NCI-H226 (cell line): Measurements from ENCODE around the gene SLC12A5.

Source experiments
- DNase-seq: peaks from one replicate; pipeline ENCODE4 v3.0.0-alpha.2; 2015

Gene SLC12A5

DNA sequence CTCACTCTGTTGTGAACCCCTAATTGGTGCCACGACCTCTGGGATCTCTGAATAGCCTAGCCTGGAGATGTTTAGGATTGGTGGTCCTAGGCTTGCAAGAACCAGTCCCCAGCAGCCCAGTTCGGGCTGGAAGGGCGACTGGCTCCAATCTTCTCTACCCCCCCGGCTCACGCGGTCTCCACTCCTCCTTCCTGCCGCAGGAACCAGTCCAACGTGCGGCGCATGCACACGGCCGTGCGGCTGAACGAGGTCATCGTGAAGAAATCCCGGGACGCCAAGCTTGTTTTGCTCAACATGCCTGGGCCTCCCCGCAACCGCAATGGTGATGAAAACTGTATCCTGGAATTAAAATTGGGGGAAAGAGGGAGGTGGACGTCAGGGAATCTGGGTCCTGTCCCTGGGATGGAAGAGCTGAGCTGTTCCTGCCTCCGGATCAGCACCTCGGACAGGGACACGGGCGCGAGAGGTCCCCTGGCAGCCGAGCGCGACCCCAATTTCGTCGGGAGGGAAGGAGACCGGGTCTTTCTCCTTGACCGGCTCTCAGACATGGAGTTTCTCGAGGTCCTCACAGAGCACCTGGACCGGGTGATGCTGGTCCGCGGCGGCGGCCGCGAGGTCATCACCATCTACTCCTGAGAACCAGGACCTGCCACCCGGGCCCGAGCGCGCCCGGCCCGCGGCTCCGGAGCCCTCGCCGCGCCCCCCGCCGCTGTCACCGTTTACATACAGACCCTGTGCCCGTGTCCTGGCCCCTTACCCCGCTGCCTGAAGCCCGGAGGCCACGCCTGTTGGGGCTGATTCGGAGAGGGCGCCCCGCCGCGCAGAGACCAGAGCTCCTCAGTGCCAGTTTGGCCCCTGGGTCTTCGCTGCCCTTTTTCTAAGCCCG, 28.2 kb downstream of the SLC12A5 start:
- no peak for DNase-seq

GRCh38 chr20:46057856-46058598, 29.0 kb downstream of the SLC12A5 start:
- DNase-seq = no peak

GRCh38 chr20:46058599-46059281, 29.7 kb downstream of the SLC12A5 start:
- DNase-seq = no peak

GRCh38 chr20:46060301-46060881, 31.4 kb downstream of the SLC12A5 start:
- DNase-seq = no peak

- no peak for DNase-seq
These were observed 32.0 kb downstream of the SLC12A5 start for GRCh38 chr20:46060975-46061374.

DNA sequence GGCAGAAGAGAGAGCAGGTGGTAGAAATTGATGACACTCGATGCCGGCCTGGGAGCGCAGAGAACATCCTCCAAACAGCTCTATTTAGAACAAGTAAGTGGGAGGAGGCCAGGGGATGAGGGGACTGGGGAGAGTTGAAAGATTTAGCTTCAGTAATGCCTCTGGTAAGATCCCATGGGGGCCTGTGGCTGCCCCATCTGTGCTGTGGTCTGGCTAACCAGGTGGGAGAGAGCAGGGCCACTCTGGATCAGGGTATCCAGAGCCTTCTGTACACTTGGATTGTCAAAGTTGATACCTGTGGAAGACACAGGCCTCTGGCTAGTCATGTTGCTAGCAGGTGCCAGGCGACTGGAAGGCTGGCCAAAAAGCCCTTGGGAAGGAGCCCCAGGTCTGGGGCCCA, 33.1 kb downstream of the SLC12A5 start:
- no peak for DNase-seq

DNA sequence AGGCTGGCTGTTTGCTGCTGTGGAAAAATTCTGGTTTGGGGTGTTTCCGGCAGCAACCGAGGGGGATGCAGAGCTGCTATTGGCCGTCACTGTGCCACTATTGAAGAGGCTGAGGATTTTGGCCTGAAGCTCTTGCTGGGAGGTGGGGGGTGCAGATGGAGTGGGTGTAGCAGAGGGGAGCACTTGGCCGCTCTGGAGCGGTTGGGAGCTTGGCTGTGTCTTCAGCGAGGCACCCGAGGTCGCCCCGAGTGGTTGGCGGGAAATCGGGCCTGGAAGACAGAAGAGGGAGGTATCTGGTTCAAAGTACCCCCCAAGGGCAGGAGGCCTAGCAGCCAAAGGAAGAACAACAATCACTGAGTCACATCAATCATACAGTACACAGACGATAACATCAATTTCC, 33.6 kb downstream of the SLC12A5 start:
- DNase-seq = no peak

GRCh38 chr20:46063151-46063550, 34.1 kb downstream of the SLC12A5 start:
- DNase-seq = no peak

GRCh38 chr20:46063652-46064054, 34.6 kb downstream of the SLC12A5 start:
- DNase-seq = no peak

GRCh38 chr20:46065006-46065405, 36.0 kb downstream of the SLC12A5 start:
- no peak for DNase-seq

DNA sequence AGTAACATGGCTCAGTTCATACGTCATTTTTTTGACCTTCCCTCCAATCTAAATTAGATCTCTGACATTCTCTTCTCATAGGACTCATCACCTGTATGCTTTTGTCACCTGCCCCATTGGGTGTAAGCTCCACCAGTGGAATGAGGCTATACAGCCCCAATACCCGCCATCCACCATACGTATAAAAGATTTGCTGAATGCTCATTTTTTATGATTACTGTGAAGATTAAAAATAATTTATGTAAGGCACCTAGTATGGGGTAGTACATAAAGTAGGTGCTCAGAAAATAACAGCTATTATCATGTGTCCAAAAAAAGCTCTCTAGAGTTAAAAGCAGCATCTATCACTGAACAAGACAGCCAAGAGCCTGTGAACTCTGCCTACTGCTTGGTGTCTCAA, 36.7 kb downstream of the SLC12A5 start:
- DNase-seq = no peak

- peak; percentile 44 for DNase-seq
These were observed 41.3 kb downstream of the SLC12A5 start for GRCh38 chr20:46070215-46070900.

- DNase-seq = no peak
These were observed 42.6 kb downstream of the SLC12A5 start for GRCh38 chr20:46071573-46071972.

GRCh38 chr20:46073024-46073423, 44.0 kb downstream of the SLC12A5 start:
- no peak for DNase-seq

GRCh38 chr20:46073443-46073842, 44.4 kb downstream of the SLC12A5 start:
- DNase-seq = no peak

DNA sequence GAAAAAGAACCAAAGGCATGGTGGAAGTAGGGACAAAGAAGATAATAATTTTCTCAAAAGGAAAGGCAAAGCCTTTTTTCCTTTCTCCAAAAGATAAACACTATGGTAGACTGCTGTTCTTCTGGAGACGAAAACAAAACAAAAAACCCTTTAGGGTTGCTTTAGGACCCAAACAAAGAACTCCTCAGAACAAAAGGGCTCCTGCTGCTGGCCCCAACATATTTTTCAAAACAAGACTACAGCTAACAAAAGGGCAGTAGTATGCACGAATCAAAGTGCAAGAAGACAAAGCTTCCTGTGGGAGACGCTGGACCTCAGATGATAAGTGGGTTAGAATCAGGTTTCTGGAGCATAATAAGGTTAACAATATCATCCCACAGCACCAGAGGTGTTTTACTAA, 45.0 kb downstream of the SLC12A5 start:
- no peak for DNase-seq

GRCh38 chr20:46076806-46077205, 47.8 kb downstream of the SLC12A5 start:
- no peak for DNase-seq

DNA sequence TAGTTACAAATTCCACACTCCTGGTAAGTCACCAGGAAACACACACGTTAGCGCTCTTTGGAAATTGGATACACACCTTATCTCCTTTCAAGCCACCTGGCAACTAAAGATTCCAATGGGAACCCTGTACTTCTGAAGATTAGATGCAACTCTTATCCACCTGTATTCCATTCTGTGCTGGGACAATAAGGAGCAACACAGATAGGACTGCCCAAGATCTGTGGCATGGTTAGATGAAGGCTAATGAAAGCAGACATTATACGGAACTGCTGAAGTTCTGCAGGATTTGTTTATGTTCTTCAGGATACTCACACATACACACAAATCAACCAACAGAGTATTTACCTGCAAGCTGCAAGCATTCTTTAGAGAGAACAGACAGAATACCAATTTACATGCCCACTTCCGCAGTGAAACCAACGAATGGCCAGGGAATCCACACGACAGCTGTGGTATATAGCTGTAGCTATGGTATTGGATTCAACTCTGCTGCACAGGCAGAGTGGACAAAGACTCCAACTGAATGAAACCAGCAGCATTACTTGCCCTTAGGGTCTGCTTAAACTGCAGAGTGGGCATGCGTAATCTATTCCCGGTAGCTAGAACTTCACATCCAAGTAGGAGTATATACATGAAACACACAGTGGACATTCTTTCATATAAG, 48.8 kb downstream of the SLC12A5 start:
- DNase-seq = no peak

- no peak for DNase-seq
These were observed 49.9 kb downstream of the SLC12A5 start for GRCh38 chr20:46078954-46079353.

DNA sequence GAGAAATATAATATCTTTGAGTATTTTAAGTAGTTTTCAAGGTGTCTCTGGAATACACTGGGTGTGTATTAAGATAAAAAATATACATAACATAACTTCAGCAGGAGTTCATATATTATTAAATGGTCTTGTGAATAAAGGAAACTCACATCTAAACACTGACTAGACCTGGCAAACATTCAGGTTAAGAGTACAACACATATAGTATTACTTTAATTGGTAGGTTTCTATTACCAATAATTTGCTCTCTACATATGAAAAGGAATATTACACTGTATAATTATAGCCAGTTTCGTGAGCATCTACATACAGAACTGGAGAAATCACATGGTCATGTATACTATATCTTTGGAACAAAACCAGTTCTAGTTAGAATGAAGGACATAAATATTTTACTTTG, 52.1 kb downstream of the SLC12A5 start:
- no peak for DNase-seq

DNA sequence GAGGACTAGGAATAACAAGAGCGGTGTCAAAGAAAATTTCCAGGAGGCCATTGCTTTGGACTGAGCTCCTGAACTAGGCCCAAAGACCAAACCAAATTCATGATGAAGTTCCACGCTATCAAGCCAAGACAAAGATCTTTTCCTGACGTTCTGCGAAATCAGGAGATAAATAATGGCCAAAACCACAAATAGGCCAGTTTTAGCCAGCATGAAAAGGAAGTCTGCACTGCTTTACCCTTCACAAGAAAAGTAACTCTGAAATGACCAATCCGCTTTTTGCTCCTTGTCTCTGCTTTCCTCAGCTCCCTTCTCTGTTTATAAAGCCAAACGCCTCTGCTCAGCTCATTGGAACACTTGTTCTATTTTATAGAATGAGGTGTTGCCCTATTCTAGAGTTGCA, 54.1 kb downstream of the SLC12A5 start:
- no peak for DNase-seq

DNA sequence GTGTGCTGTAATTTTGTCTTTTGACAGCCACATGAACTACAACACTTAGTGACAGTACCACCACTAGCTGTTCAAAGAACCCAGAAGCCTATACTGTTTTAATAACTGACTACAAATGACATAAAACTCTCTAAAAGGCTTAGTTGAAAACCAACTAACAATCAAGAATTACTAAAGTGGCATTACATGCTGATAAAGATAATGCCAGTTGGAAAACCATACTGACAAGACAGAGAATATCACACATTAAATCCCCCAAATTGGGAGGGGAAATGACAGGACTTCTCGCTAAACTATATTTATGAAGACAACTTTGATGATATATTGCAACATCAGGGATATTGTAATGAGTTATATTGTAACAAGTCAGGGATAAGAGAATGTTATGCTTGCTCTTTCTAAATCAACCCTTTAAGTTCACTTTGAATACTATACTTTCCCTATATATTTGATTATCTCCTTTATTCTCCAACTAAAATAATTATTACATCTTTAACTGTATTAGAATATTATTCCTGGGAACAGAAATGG, 54.6 kb downstream of the SLC12A5 start:
- DNase-seq = no peak
